Right hindlimb (tissue), 1 donor: ENCODE measurements around the gene UGGT2.
"Not testable (repeated sequence)": the region's sequence is repeated elsewhere in the genome, so short reads cannot be mapped to it uniquely, and the experiment has no call there.

Source experiments
- DNase-seq: peaks from one replicate; pipeline ENCODE4 v3.0.0-alpha.2; 2018

The UGGT2 gene

GRCh38 chr13:95957331-95957730 lies 95.9 kb downstream of the UGGT2 start:
- no peak for DNase-seq

GRCh38 chr13:95956589-95957148 lies 96.5 kb downstream of the UGGT2 start:
- no peak for DNase-seq

GRCh38 chr13:95955719-95956118 lies 97.5 kb downstream of the UGGT2 start:
- DNase-seq = no peak

DNA sequence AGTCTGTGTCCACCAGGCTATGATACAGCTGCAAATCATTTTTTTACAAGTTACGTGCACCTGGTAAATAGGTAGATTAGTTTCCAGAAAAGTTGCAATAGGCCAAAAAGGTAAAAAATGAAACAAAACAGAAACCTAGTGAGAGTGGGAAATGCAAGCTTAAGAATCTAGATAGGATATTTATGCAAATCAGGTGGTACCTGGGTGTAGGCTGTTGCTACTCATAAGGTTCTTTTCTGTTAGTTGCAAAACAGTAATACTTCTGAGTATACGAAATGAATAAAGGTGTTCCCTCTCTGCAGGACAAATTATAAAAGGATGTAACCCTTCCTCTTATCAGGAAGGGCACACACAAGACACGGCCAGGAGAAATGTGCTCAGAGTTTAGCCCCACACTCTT lies 97.9 kb downstream of the UGGT2 start:
- no peak for DNase-seq

DNA sequence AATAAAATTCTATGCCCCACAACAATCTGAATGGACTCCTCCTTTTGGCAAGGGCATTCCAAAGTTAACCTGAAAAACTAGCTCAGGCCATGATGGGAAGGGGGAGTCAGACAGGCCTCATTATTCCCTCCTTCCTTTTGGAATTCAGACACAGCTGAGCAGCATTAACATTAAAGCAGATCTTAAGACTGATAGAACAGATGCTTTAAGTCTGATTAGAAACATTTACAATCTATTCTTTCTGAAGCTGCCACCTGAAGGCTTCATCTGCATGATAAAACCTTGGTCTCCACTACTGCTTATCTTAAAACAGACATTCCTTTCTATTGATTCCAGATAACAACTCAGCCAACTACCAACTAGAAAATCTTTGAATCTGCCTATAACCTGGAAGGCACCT lies 98.9 kb downstream of the UGGT2 start:
- no peak for DNase-seq

- no peak for DNase-seq
Measured at GRCh38 chr13:95950103-95950502, 103.1 kb downstream of the UGGT2 start.

DNA sequence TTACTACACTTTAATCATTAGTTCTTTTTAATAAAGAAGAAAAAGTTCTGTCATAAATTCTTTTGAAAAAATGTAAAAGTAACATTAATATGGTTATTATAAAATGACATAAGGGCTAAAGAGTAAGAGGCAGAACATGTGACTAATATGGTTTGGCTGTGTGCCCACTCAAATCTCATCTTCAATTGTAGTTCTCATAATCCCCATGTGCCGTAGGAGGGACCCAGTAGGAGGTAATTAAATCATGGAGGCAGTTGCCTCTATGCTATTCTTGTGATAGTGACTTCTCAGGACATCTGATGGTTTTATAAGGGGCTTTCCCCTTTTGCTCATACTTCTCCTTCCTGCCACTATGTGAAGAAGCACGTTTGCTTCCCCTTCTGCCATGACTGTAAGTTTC lies 104.5 kb downstream of the UGGT2 start:
- no peak for DNase-seq

DNA sequence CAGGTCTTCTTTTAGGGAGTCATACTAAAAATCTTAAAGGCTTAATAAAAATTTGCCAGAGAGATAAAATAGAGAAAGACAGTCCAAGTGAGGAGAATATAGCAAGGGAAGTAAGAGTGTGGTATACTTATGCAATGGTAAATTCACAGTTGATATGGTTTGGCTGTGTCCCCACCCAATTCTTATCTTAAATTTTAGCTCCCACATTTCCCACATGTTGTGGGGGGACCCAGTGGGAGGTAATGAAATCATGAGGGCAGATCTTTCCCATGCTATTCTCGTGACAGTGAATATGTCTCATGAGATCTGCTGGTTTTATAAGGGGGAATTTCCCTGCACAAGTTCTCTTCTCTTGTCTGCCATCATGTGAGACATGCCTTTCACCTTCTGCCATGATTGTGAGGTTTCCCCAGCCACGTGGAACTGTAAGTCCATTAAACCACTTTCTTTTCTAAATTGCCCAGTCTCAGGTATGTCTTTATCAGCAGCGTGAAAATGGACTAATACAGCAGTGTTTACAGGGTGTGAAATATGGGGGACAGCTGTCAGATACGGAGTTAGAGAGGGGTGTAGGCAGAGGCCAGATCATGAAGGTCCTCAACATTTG lies 115.4 kb downstream of the UGGT2 start:
- DNase-seq = no peak

GRCh38 chr13:95931300-95932025 lies 121.7 kb downstream of the UGGT2 start:
- DNase-seq = no peak

DNA sequence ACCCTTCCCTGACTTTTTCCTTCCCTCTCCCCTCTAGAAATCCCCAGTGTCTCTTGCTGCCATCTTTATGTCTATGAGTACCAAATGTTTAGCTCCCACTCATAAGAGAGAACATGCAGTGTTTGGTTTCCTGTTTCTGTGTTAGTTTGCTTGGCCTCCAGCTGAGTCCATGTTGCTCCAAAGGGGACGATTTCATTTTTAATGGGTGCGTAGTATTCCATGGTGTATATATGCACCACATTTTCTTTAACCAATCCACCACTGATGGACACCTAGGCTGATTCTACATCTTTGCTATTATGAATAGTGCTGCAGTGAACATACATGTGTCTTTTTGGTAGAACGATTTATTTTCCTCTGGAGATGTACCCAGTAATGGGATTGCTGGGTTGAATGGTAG lies 123.8 kb downstream of the UGGT2 start:
- DNase-seq = no peak

GRCh38 chr13:95928367-95928906 lies 124.8 kb downstream of the UGGT2 start:
- DNase-seq = not testable (repeated sequence)

DNA sequence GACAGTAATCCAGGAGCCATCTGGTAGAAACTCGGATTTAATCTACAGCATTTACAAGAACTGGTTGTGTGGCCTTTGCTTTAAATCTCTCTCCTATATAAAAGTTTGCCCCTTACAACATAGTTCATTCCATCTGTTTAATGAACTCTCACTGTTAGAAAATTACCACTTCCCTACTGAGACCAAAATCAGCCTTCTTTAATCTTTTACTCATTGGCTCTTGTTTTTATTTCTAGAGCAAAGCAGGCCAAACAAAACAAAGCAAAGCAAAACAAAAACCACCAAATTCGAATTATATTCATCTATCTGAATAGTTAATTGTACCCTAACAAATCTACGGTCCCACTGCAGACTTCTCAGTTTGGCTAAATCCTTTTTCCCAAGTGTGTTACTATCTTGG lies 127.0 kb downstream of the UGGT2 start:
- no peak for DNase-seq

GRCh38 chr13:95924389-95924994 lies 128.7 kb downstream of the UGGT2 start:
- DNase-seq = no peak

GRCh38 chr13:95921485-95921884 lies 131.7 kb downstream of the UGGT2 start:
- DNase-seq = no peak

- DNase-seq = no peak
Measured at GRCh38 chr13:95920485-95920884, 132.7 kb downstream of the UGGT2 start.

- DNase-seq = no peak
Measured at GRCh38 chr13:95918860-95919259, 134.3 kb downstream of the UGGT2 start.

DNA sequence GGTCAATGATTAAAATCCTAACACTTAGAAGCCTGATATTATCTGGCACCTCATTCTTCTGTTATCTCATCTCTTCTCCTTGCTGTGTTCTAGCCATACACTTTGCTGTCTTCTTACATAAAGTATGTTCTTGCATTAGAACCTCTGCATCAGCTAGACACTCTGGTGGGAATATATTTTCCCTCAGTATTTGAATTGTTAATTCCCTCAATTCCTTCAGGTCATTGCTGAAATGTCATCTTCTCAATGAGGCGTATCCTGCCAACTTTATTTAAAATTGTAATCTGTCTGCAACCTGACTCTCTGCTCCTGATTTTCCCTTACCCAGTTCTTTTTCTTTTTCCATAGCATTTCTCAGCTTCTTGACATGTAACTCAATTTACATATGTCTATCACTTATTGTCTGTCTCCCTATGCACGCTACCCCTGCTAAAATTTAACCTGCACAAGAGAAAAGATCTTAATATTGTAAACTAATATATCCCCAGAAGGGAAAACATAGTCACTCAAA lies 138.2 kb downstream of the UGGT2 start:
- DNase-seq = no peak

GRCh38 chr13:95906999-95907398 lies 146.2 kb downstream of the UGGT2 start:
- no peak for DNase-seq

DNA sequence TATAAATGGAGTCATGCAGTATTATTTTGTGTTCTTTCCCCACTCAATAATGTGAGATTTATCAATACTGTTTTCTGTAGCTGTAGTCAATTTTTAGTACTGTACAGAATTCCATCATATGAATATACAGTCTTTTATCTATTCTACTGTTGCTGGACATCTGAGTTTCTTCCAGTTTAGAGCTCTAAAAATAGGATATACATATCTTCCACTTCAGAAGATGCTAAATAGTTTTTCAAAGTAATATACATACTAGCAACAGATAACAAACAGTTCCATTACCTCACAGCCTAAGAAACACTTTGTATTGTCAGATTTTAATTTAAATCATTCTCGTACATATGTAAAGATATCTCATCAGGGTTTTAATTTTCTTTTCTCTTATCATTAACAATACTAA lies 149.6 kb downstream of the UGGT2 start:
- DNase-seq = no peak

DNA sequence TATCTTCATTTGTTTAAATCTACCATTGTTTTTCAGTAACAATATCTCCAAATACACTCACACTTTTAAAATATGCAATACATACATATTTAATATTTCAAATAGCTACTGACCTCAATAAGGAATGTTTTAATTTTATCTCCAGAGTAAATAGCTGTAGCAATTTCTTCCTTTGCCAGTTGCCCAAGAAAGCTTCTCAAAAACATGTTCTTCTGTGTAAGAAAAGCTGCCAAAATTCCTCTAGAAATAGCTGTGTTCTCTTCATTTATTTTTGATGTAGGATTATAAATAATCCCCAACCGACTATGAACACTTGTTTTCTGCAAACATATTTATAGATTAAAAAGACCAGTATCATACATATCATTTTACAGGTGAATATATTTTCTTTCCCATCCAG lies 150.5 kb downstream of the UGGT2 start:
- DNase-seq = no peak

DNA sequence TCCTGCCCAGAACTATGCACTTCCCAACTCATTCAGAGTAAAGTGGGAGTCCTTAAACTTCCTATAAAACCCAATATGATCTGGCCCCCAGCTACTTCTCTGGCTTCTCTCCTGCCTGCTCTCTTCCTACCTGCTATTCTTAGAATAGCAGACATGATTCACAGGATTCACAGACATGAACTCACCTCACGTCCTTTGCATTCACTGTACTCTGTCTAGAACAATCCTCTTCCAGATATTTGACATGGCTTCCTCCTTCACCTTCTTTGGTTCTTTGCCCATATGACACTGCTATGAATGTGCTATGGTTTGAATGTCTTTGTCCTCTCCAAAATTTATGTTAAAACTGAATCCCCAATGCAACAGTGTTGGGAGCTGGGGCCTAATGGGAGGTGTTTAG lies 154.9 kb downstream of the UGGT2 start:
- no peak for DNase-seq

GRCh38 chr13:95896301-95896700 lies 156.9 kb downstream of the UGGT2 start:
- DNase-seq = no peak

- DNase-seq = no peak
Measured at GRCh38 chr13:95893861-95894260, 159.3 kb downstream of the UGGT2 start.

- no peak for DNase-seq
Measured at GRCh38 chr13:95882121-95882520, 171.1 kb downstream of the UGGT2 start.
